Measurements from ENCODE around the gene ZFP37.

GRCh38 chr9:113012492-113012891 lies 44.0 kb downstream of the ZFP37 start:
- no peak for TF ChIP-seq CTCF (conservative IDR thresholded peaks at IDR 0.05)
- no peak for TF ChIP-seq EZH2 (IDR thresholded peaks at IDR 0.05; ENCODE audit: low read depth)
